ENCODE measurements around the gene KDM2A.
"Not testable (repeated sequence)": the region's sequence is repeated elsewhere in the genome, so short reads cannot be mapped to it uniquely, and the experiment has no call there.

Gene KDM2A

DNA sequence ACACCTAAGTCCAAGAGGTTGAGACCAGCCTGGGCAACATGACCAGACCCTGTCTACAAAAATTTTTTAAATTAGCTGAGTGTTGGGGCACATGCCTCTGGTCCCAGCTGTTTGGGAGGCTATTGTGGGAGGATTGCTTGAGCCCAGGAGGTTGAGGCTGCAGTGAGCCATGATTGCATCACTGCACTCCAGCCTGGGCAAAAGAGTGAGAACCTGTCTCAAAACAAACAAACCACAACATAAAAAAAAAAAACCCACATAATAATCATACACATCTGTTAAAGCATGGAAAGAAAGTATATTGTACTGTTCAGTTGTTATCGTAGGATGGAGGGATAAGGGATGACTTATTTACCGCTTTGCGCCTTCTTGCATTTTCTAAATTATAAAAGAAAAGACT lies 111.3 kb downstream of the KDM2A start:
- no peak for DNase-seq (ENCODE audit: low spot score)
- in situ Hi-C loops (cut with MboI; ENCODE audit: low pct_unique_long_range_greater_than_20kb, low sequenced_read_pairs, unreplicated experiment): no loop called here
- TF ChIP-seq, protein P1, sequence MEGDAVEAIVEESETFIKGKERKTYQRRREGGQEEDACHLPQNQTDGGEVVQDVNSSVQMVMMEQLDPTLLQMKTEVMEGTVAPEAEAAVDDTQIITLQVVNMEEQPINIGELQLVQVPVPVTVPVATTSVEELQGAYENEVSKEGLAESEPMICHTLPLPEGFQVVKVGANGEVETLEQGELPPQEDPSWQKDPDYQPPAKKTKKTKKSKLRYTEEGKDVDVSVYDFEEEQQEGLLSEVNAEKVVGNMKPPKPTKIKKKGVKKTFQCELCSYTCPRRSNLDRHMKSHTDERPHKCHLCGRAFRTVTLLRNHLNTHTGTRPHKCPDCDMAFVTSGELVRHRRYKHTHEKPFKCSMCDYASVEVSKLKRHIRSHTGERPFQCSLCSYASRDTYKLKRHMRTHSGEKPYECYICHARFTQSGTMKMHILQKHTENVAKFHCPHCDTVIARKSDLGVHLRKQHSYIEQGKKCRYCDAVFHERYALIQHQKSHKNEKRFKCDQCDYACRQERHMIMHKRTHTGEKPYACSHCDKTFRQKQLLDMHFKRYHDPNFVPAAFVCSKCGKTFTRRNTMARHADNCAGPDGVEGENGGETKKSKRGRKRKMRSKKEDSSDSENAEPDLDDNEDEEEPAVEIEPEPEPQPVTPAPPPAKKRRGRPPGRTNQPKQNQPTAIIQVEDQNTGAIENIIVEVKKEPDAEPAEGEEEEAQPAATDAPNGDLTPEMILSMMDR (IDR thresholded peaks at IDR 0.05; ENCODE audit: extremely low read depth, insufficient read depth, missing control alignments): no peak

DNA sequence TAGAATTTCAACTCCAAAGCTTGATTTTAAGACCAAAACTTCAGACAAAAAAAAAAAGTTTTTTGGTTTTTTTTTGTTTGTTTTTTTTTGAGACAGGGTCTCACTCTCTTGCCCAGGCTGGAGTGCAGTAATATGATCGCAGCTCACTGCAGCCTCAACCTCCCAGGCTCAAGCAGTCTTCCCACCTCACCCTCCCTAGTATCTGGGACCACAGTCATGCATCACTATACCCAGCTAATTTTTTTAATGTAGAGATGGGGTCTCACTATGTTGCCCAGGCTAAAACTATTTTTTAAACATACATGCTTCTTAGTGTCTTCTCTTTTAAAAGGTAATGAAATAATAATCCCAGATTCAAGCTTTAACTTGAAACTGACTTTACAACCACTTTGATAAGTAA lies 111.8 kb downstream of the KDM2A start:
- in situ Hi-C loops (cut with MboI; ENCODE audit: low pct_unique_long_range_greater_than_20kb, low sequenced_read_pairs, unreplicated experiment): no loop called here
- DNase-seq (ENCODE audit: low spot score): no peak
- TF ChIP-seq, protein P1 (IDR thresholded peaks at IDR 0.05; ENCODE audit: extremely low read depth, insufficient read depth, missing control alignments): no peak

DNA sequence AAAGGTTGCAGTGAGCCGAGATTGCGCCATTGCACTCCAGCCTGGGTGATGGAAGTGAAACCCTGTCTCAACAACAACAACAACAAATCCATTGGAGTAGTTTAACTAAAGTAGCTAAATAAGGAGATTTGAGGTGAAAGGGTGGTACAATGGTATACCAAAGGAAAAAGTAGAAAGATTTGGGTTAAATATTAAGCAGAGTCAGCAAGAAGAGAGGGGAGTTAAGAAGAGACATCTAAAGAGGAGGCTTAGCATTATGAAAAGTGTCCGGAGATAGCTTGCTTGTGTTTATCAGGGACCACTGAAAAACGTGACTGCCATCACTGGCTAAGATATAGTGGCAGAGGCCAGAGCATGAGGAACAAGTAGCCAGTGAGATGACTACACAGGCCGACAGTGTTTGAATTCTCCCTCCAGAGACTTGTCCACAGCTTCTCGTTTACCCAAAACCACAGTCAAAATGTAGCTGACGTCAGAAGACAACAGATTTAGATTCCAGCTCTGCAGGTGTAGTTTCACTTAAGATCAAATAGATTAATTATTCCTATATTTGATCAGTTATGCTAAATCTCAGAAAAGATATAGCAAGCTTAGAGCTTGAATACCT lies 114.6 kb downstream of the KDM2A start:
- no peak for DNase-seq (ENCODE audit: low spot score)
- in situ Hi-C loops (cut with MboI; ENCODE audit: low pct_unique_long_range_greater_than_20kb, low sequenced_read_pairs, unreplicated experiment): no loop called here
- TF ChIP-seq, protein P1 (IDR thresholded peaks at IDR 0.05; ENCODE audit: extremely low read depth, insufficient read depth, missing control alignments): no peak

DNA sequence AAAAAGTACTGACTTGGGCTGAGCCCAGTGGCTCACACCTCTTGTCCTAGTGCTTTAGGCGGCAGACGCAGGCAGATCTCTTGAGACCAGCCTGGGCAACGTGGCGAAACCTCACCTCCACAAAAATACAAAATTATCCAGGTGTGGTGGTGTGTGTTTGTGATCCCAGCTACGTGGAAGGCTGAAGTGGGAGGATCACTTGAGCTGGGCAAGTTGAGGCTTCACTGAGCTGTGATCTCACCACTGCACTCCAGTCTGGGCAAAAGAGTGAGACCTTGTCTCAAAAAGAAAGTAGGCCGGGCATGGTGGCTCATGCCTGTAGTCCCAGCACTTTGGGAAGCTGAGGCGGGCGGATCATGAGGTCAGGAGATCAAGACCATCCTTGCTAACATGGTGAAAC lies 115.5 kb downstream of the KDM2A start:
- DNase-seq (ENCODE audit: low spot score); in situ Hi-C loops (cut with MboI; ENCODE audit: low pct_unique_long_range_greater_than_20kb, low sequenced_read_pairs, unreplicated experiment): not testable (repeated sequence)

DNA sequence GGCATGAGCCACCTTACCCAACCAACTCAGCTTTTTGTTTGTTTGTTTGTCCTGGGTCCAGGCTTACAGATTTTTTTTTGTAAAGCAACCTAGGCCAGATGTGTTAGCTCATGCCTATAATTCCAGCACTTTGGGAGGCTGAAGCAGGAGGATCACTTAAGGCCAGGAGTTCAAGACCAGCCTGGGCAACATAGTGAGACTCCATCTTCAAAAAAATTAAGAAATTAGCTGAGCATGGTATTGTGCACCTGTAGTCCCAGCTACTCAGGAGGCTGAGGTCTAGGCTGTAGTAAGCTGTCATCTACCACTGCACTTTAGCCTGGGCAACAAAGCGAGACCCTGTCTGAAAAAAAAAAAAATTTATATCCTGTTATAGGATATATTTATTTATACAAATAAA lies 118.5 kb downstream of the KDM2A start:
- in situ Hi-C loops (cut with MboI; ENCODE audit: low pct_unique_long_range_greater_than_20kb, low sequenced_read_pairs, unreplicated experiment): no loop called here
- DNase-seq (ENCODE audit: low spot score): no peak
- TF ChIP-seq, protein P1 (IDR thresholded peaks at IDR 0.05; ENCODE audit: extremely low read depth, insufficient read depth, missing control alignments): no peak

DNA sequence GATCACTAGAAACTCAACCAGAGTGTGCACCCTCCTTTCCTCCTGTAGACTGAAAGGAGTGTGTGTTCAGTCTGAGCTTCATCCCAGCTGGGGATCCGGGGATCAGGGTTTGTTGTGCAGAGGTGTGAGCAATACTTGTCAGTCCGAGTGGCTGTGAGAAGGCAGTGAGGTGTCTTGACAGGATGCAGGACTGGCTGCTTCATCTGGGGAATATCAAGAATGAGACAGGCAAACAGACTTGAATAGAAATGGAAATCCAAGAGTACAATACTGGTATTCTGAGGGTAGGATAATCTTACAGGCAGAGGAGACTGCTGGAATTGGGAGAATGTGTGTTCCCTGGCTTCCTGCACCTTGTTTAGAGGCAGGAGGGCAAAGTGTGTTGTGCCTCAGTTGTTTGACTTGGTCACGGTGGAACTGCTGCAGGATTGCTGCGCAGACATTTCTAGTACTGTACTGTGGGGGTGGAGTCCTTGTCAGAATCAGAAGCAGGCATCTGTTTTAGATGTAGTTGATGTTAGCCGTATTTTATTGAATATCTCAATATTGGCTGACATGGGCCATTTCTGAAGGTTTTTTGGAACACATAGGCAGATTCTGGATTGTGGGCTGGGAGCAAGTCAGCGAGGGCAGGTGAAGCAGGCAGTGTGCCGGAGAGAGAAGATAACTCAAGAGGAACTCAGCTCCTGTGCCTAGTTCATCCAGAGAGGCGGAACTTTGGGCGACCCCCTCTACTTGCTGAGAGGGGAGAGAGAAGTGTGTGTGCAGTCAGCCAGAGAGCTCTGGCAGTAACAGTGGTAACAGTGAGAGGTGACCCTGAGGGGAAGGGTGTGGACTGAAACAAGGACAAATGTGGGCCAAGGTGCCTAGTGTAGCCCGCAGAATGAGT lies 120.1 kb downstream of the KDM2A start:
- in situ Hi-C loops (cut with MboI; ENCODE audit: low pct_unique_long_range_greater_than_20kb, low sequenced_read_pairs, unreplicated experiment): no loop called here
- TF ChIP-seq, protein P1 (IDR thresholded peaks at IDR 0.05; ENCODE audit: extremely low read depth, insufficient read depth, missing control alignments): no peak
- DNase-seq (ENCODE audit: low spot score): no peak
